ENCODE results near the gene F2R. TPM values are rescaled to one million over a fixed set of nuclear protein-coding genes. Genes with fewer than 3 reads are reported as not detected.

Gene F2R
- 34.7 TPM for total RNA-seq

DNA sequence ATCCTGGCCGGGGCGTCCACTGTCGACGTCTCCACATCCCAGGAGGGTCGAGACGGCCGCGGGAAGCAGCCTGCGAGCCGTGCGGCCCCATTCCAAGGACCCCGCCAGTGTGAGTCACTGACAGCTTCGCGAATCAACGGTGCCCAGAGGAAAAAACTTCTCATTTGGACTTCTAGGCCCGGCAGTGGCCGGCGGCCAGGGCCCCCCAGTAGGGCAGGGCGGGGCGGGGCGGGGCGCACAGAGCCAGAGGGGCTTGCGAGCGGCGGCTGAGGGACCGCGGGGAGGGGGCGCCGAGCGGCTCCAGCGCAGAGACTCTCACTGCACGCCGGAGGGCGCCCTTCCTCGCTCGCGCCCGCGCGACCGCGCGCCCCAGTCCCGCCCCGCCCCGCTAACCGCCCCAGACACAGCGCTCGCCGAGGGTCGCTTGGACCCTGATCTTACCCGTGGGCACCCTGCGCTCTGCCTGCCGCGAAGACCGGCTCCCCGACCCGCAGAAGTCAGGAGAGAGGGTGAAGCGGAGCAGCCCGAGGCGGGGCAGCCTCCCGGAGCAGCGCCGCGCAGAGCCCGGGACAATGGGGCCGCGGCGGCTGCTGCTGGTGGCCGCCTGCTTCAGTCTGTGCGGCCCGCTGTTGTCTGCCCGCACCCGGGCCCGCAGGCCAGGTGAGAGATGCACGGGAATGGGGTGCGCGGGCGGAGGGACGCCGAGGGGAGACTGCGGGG, at the start of gene F2R:
TSS of gene F2R (plus strand) at position 391 of the 720 bp plus-strand sequence. CDS start at position 573, 182 bp downstream.

Small RNA genes within 50 kb of the gene (small RNA-seq; reads per million reads assigned to genes)
- gene RF02154 (ENCODE audit: low replicate concordance) (not detected), gene RF02155 (ENCODE audit: low replicate concordance) (not detected)

Other genes starting within 250 kb of the F2R start
- gene F2RL2, start 92.7 kb upstream of the F2R start, total RNA-seq, result 0.31 TPM
- 0.94 TPM for gene F2RL1, start 102.9 kb downstream of the F2R start, total RNA-seq
- gene S100Z, start 133.9 kb downstream of the F2R start, total RNA-seq, result not detected
- 2.8 TPM for gene CRHBP, start 236.9 kb downstream of the F2R start, total RNA-seq